ENCODE results near the gene LSM14B.

DNA sequence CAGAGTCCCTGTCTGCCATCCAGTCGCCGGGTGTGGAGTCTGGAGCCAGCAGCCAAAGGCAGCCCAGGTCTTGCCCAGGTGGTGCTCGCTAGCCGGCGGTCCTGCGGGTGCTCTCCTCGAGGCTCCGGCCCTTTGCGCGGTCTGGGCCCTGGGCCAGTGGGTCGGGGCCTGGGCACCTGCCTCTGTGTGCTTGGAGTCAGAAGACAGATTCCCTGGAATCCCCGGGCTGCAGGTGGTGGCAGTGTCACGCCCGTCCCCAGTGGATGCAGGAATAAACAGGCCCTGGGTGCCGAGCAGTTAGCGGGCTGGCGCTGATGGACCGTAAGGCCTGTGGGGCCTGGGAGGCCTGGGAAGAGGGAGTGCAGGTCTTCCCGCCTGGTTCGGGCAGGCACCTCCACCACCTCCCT, 26.6 kb downstream of the LSM14B start:
- TF ChIP-seq, protein P1, sequence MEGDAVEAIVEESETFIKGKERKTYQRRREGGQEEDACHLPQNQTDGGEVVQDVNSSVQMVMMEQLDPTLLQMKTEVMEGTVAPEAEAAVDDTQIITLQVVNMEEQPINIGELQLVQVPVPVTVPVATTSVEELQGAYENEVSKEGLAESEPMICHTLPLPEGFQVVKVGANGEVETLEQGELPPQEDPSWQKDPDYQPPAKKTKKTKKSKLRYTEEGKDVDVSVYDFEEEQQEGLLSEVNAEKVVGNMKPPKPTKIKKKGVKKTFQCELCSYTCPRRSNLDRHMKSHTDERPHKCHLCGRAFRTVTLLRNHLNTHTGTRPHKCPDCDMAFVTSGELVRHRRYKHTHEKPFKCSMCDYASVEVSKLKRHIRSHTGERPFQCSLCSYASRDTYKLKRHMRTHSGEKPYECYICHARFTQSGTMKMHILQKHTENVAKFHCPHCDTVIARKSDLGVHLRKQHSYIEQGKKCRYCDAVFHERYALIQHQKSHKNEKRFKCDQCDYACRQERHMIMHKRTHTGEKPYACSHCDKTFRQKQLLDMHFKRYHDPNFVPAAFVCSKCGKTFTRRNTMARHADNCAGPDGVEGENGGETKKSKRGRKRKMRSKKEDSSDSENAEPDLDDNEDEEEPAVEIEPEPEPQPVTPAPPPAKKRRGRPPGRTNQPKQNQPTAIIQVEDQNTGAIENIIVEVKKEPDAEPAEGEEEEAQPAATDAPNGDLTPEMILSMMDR (conservative IDR thresholded peaks at IDR 0.05; ENCODE audit: low read depth, low read length): no peak
- TF ChIP-seq EZH2 (IDR thresholded peaks at IDR 0.05; ENCODE audit: borderline replicate concordance, low read depth, low read length, poor library complexity, severe bottlenecking): no peak
